Testis (tissue), 3 donors: Measurements from ENCODE around the gene ARFRP1. TPM values are rescaled to one million over a fixed set of nuclear protein-coding genes. Genes with fewer than 3 reads are reported as not detected.

ENCODE experiments used
- DNase-seq: peaks from one replicate; pipeline ENCODE4 v3.0.0-alpha.2; 2019
- H3K27ac ChIP-seq, 2 donors: fragments of 200-600 bp; sonication (generic); one replicate each; pipeline ENCODE4 v1.5.1; 2019
- H3K27me3 ChIP-seq: fragments of 200-600 bp; sonication (generic); one replicate; pipeline ENCODE4 v1.5.1; 2019
- H3K36me3 ChIP-seq: fragments of 200-600 bp; sonication (generic); one replicate; pipeline ENCODE4 v1.5.1; 2017; ENCODE audit warnings: low read depth; ENCODE audit errors: missing control alignments
- H3K4me1 ChIP-seq: fragments of 200-600 bp; sonication (generic); one replicate; pipeline ENCODE4 v1.5.1; 2019
- H3K4me3 ChIP-seq, 2 donors: fragments of 200-600 bp; sonication (generic); one replicate each; pipeline ENCODE4 v1.5.1; 2017 to 2019
- H3K9me3 ChIP-seq: fragments of 200-600 bp; sonication (generic); one replicate; pipeline ENCODE4 v1.5.1; 2017
- POLR2A ChIP-seq: fragments of 450-650 bp; IDR thresholded peaks from one replicate; pipeline ENCODE4 v1.6.1; 2017; ENCODE audit warnings: antibody characterized with exemption, mild to moderate bottlenecking, moderate library complexity
- WGBS, 2 donors: methylation state at CpG; one replicate each; pipeline ENCODE4 v1.1.5; 2018; 5-methylcytosine and 5-hydroxymethylcytosine counted together
- intact Hi-C: fragments of 100-400 bp; cut with DNase I; formaldehyde crosslinking; loops from one replicate; pipeline ENCODE4 v1.15.1; 2023; ENCODE audit warnings: low total_unique reads
- polyA plus RNA-seq: library from polyadenylated mRNA; stranded (reverse); fragments of 350-450 nt; fragmentation: Illumina TruSeq; extraction: RNeasy Lipid Tissue Mini Kit (QIAGEN cat#74804); gene quantifications from one replicate; pipeline ENCODE4 v1.2.3, GENCODE V29; 2014; ENCODE audit warnings: low read depth, low replicate concordance; ENCODE audit not compliant: insufficient read depth
- total RNA-seq, 2 donors: library from RNA; depleted of rRNA; stranded (reverse); fragments of >200 nt; gene quantifications; one replicate each; pipeline ENCODE4 v1.2.3, GENCODE V29; 2016
- TF ChIP-seq, protein P1 (sequence below), 3 experiments: fragments of 450-650 bp in 2 of 3; fragments of 200-600 bp in 1 of 3; sonication (generic) in 1 of 3; IDR thresholded peaks; one replicate each; pipeline ENCODE4 v1.5.1; 2016 to 2019; ENCODE audit warnings: antibody characterized with exemption in 3 of 3, mild to moderate bottlenecking in 2 of 3, moderate library complexity in 1 of 3

ARFRP1 gene
- total and polyA plus RNA-seq, 3 donors from 2014 or later, result 37.8 to 55.6 (median 55.4) TPM

DNA sequence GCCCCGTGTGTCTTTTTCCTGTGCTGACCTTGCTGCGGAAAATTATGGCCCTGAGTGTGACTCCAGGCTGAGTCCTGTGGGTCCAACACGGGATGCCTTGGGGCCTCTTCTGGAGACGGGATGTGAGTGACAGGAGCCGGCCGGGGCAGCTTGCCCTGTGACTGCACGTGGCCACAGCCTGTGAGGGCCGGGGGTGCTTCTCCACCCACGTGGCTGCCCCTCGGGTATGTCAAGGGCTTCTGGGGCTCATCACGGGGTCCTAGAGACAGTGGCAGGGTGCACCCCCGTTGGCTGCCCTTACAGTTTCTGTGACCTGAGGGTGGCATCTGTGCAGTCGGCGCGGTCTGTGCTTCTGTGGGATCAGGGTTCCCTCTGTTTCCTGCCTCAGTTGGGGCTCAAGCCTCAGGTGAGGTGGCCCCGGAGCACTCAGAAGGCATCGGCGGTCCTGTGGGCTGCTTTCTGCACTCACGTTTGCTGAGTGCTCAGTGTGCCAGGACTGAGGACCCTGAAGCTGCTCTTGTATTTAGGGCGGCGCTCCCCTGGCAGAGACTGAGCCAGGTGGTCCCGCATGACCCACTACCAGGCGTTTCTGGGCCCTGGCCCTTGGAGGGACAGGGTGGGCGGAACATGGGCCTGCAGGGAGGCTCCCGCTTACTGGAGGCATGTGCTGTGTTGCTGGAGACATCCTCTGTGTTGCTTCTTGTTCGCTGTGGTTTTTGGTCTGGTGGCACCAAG lies 44.3 kb downstream of the ARFRP1 start:
- H3K36me3 ChIP-seq, result no peaks in the 10 kb centered on the region
- DNase-seq, result no peak

DNA sequence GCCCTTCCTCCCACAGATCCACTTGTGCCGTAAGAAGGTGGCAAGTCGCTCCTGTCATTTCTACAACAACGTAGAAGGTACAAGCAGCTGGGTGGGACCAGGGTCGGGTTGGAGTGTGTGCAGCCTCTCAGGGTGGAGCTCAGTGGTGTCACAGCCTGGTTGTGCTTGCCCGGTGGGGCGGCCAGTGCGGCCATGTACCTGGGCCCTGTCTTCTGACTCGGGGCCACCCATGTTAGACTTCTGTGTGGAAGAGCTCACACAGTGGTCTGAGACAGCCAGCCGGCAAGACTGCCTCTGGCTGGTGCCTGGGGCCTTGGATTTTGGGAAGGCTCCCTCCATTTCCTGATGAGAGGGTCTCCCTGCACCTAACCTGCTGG lies 45.0 kb downstream of the ARFRP1 start:
- TF ChIP-seq, protein P1, sequence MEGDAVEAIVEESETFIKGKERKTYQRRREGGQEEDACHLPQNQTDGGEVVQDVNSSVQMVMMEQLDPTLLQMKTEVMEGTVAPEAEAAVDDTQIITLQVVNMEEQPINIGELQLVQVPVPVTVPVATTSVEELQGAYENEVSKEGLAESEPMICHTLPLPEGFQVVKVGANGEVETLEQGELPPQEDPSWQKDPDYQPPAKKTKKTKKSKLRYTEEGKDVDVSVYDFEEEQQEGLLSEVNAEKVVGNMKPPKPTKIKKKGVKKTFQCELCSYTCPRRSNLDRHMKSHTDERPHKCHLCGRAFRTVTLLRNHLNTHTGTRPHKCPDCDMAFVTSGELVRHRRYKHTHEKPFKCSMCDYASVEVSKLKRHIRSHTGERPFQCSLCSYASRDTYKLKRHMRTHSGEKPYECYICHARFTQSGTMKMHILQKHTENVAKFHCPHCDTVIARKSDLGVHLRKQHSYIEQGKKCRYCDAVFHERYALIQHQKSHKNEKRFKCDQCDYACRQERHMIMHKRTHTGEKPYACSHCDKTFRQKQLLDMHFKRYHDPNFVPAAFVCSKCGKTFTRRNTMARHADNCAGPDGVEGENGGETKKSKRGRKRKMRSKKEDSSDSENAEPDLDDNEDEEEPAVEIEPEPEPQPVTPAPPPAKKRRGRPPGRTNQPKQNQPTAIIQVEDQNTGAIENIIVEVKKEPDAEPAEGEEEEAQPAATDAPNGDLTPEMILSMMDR (IDR thresholded peaks at IDR 0.05), result no peak
- TF ChIP-seq POLR2A, result no peak
- DNase-seq, result no peak
- 85 to 95% methylated on average over 5 to 9 of the region's 9 CpGs for WGBS, 2 donors
- no peaks in the 10 kb centered on the region for H3K36me3 ChIP-seq
- intact Hi-C loops, result no loop called here
- no peak overlapping the region for H3K27ac ChIP-seq
- peaks cover 7% of the 10 kb centered on the region for H3K4me1 ChIP-seq
- no peaks in the 10 kb centered on the region for H3K9me3 ChIP-seq
- H3K27me3 ChIP-seq, result no peaks in the 10 kb centered on the region
- no peak overlapping the region for H3K4me3 ChIP-seq

More for the DNA sequence above, 44.3 kb downstream of the ARFRP1 start:
- H3K9me3 ChIP-seq, result no peaks in the 10 kb centered on the region
- H3K4me3 ChIP-seq, result no peak overlapping the region
- no peaks in the 10 kb centered on the region for H3K27me3 ChIP-seq
- intact Hi-C loops, result no loop called here
- H3K4me1 ChIP-seq, result peaks cover 6% of the 10 kb centered on the region
- TF ChIP-seq POLR2A, result no peak
- TF ChIP-seq, protein P1 (IDR thresholded peaks at IDR 0.05), result no peak
- WGBS, 2 donors, result 91 to 94% methylated on average over 10 to 26 of the region's 26 CpGs
- H3K27ac ChIP-seq, result no peak overlapping the region

DNA sequence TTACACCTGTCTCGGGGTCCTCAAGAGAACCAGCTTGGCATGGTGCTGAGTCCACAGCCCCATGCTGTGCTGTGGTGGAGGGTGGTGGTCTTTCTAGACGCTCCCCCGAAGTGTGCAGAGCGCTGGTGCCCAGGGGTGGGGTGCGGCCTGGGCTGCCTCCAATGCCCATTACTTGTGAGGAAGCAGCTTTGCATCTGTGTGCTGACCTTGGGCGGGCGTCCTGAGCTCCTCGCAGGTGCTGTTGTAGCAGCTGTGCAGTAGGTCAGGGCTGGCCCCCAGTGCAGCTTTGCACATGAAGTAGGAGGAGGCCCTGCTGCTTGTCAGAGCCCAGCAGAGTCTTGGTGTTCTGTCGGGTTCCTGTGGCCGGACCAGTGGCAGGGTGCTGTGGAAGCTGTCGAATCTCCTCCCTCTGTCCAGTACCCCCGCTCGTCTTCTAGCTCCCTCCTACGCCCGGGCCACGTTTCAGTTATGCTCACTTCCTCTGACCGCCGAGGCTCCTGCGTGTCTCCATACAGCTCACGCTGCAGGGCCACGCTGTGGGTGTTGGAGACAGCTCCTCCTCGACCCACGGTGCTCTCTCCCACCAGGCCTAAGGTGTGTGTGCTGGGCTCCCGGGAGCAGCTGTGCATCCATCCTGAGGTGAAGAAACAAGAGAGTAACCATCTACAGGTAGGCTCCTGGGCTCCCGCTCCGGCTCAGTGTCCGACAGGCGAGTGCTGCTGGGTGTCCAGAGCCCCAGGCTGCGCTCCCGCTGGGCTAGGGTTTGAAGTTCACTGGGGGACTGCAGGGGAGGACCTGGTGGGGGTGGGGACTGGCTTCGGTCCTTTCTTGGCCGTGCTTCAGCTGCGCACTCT lies 45.6 kb downstream of the ARFRP1 start:
- TF ChIP-seq POLR2A, result no peak
- TF ChIP-seq, protein P1 (IDR thresholded peaks at IDR 0.05), result no peak
- no peaks in the 10 kb centered on the region for H3K9me3 ChIP-seq
- H3K27ac ChIP-seq, result no peak overlapping the region
- no peak for DNase-seq
- intact Hi-C loops, result no loop called here
- peaks cover 13% of the 10 kb centered on the region for H3K4me1 ChIP-seq
- WGBS, 2 donors, result 92 to 95% methylated on average over 20 to 30 of the region's 33 CpGs
- no peaks in the 10 kb centered on the region for H3K36me3 ChIP-seq
- H3K27me3 ChIP-seq, result no peaks in the 10 kb centered on the region
- H3K4me3 ChIP-seq, result no peak overlapping the region

DNA sequence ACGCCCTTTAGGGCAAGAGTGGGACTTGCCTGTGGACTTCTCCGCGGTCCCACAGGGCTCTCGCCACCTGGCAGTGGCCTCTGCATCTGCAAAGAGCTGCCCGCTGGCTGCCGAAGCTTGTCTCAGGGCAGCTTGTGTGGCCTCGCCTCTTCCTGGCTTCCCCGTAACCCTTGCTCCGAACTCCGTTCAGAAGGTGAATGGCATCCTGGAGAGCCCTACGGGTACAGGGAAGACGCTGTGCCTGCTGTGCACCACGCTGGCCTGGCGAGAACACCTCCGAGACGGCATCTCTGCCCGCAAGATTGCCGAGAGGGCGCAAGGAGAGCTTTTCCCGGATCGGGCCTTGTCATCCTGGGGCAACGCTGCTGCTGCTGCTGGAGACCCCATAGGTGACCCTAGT lies 46.7 kb downstream of the ARFRP1 start:
- H3K27me3 ChIP-seq, result no peaks in the 10 kb centered on the region
- H3K36me3 ChIP-seq, result no peaks in the 10 kb centered on the region
- no peak for TF ChIP-seq POLR2A
- TF ChIP-seq, protein P1 (IDR thresholded peaks at IDR 0.05), result no peak
- H3K27ac ChIP-seq, result no peak overlapping the region
- H3K9me3 ChIP-seq, result no peaks in the 10 kb centered on the region
- 97 to 98% methylated on average over 21 to 22 of the region's 22 CpGs for WGBS, 2 donors
- DNase-seq, result no peak
- no peak overlapping the region for H3K4me3 ChIP-seq
- peaks cover 16% of the 10 kb centered on the region for H3K4me1 ChIP-seq
- intact Hi-C loops, result no loop called here
